Lower lobe of right lung (tissue), 2 donors: ENCODE measurements around the gene ANXA6. TPM values are rescaled to one million over a fixed set of nuclear protein-coding genes. Genes with fewer than 3 reads are reported as not detected.

Source experiments
- ATAC-seq, 2 donors: fragments of 200-7000 bp; cut with Tn5 transposase; one replicate each; pipeline ENCODE4 v1.9.1; 2020 to 2022; ENCODE audit warnings: mild to moderate bottlenecking in 2 of 2, moderate library complexity in 2 of 2
- DNase-seq: peaks from one replicate; pipeline ENCODE4 v3.0.0-alpha.2; 2020
- H3K27ac ChIP-seq: fragments of 200-600 bp; one replicate; pipeline ENCODE4 v1.8.0; 2022
- H3K27me3 ChIP-seq: fragments of 200-600 bp; one replicate; pipeline ENCODE4 v1.8.0; 2022; ENCODE audit warnings: low read depth
- H3K36me3 ChIP-seq: fragments of 200-600 bp; one replicate; pipeline ENCODE4 v1.8.0; 2022; ENCODE audit warnings: mild to moderate bottlenecking
- H3K4me1 ChIP-seq: fragments of 200-600 bp; one replicate; pipeline ENCODE4 v1.8.0; 2022
- H3K4me3 ChIP-seq: fragments of 200-600 bp; one replicate; pipeline ENCODE4 v1.8.0; 2022; ENCODE audit warnings: mild to moderate bottlenecking
- H3K9me3 ChIP-seq: fragments of 200-600 bp; one replicate; pipeline ENCODE4 v1.8.0; 2022
- intact Hi-C: fragments of 100-400 bp; cut with DNase I; formaldehyde crosslinking; loops from one replicate; pipeline ENCODE4 v1.11.0; 2022
- total RNA-seq: library from RNA; stranded (reverse); fragmentation: NEBNext Ultra II Directional; extraction: Animal tissue kit (Norgen Biotek cat#: 25700); gene quantifications from one replicate; pipeline ENCODE4 v1.2.1, GENCODE V29; 2021
- TF ChIP-seq, protein P1 (sequence below): fragments of 200-600 bp; IDR thresholded peaks from one replicate; pipeline ENCODE4 v1.8.0; 2022; ENCODE audit warnings: antibody characterized with exemption, mild to moderate bottlenecking
- donor health status: DM: no; HTN: yes; CAD: no; lungs with severe emphysema.

Gene ANXA6
- total RNA-seq, 1 donor from 2014 or later = 120 TPM

- no peaks in the 10 kb centered on the region for H3K9me3 ChIP-seq
- DNase-seq (no peak), ATAC-seq (no peak)
- H3K4me3 ChIP-seq = no peak overlapping the region
- H3K27ac ChIP-seq = no peak overlapping the region
- no peaks in the 10 kb centered on the region for H3K36me3 ChIP-seq
- no peaks in the 10 kb centered on the region for H3K27me3 ChIP-seq
- TF ChIP-seq, protein P1, sequence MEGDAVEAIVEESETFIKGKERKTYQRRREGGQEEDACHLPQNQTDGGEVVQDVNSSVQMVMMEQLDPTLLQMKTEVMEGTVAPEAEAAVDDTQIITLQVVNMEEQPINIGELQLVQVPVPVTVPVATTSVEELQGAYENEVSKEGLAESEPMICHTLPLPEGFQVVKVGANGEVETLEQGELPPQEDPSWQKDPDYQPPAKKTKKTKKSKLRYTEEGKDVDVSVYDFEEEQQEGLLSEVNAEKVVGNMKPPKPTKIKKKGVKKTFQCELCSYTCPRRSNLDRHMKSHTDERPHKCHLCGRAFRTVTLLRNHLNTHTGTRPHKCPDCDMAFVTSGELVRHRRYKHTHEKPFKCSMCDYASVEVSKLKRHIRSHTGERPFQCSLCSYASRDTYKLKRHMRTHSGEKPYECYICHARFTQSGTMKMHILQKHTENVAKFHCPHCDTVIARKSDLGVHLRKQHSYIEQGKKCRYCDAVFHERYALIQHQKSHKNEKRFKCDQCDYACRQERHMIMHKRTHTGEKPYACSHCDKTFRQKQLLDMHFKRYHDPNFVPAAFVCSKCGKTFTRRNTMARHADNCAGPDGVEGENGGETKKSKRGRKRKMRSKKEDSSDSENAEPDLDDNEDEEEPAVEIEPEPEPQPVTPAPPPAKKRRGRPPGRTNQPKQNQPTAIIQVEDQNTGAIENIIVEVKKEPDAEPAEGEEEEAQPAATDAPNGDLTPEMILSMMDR = no peak
- H3K4me1 ChIP-seq = peaks cover 12% of the 10 kb centered on the region
- intact Hi-C loops = no loop called here
Observed at GRCh38 chr5:151162776-151163175, 5.2 kb upstream of the ANXA6 start.

DNA sequence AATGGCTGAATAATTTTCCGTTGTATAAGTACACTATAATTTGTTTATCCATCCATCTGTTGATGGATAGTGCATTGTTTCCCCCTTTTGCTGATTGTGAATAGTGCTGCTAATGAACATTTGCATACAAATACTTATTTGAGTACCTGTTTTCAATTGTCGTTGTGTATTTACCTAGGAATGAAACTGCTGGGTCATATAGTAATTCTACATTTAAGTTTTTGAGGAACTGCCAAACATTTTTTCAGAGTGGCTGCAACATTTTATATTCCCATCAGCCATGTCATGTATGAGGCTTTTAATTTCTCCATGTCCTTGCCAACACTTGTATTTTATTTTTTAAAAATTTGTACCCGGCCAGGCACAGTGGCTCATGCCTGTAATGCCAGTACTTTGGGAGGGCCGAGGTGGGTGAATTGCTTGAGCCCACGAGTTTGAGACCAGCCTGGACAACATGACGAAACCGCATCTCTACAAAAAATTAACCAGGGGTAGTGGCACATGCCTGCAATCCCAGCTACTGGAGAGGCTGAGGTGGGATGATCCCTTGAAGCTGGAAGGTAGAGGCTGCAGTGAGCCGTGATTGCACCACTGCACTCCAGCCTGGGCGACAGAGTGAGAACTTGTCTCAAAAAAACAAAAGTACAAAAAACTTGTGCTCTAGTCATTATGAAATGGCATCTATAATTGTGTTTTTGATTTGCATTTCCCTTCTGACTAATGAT lies 2.2 kb upstream of the ANXA6 start:
- DNase-seq (no peak), ATAC-seq (no peak)
- Histone ChIP-seq H3K27ac (no peak overlapping the region), H3K27me3 (no peaks in the 10 kb centered on the region), H3K36me3 (no peaks in the 10 kb centered on the region), H3K4me3 (no peak overlapping the region), H3K9me3 (no peaks in the 10 kb centered on the region), H3K4me1 (peaks cover 29% of the 10 kb centered on the region)
- intact Hi-C loops = loop anchor here (5.0 kb wide), 1 partner anchor 38 kb away; no protein-coding TSS in a partner anchor
- TF ChIP-seq, protein P1 = no peak

DNA sequence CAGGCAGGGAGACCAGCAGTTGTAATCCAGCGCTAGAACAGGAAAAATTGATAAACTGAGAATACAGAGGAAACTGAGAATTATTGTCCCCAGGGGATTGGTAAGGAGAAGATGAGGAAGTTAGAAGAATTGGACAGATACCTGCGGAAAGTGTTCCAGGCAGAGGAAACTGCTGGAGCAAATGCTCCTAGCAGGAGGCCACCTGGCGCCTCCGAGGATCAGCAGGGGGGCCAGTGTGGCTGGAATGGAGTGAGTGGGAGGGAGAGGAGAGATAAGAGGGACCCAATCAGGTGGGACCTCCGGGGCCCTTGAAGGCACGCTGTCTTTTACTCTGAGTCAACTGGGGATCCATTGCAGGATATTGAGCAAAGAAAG lies 695 bp upstream of the ANXA6 start:
- peak overlapping the region; percentile 84 for H3K27ac ChIP-seq
- peak overlapping the region; percentile 63 for H3K4me3 ChIP-seq
- DNase-seq (no peak), ATAC-seq (peak in 1 of 2 donors; percentile 50)
- no peaks in the 10 kb centered on the region for H3K9me3 ChIP-seq
- intact Hi-C loops = loop anchor here (5.0 kb wide), 1 partner anchor 36 kb away; no protein-coding TSS in a partner anchor
- TF ChIP-seq, protein P1 = no peak
- H3K36me3 ChIP-seq = no peaks in the 10 kb centered on the region
- no peaks in the 10 kb centered on the region for H3K27me3 ChIP-seq
- H3K4me1 ChIP-seq = peaks cover 40% of the 10 kb centered on the region

DNA sequence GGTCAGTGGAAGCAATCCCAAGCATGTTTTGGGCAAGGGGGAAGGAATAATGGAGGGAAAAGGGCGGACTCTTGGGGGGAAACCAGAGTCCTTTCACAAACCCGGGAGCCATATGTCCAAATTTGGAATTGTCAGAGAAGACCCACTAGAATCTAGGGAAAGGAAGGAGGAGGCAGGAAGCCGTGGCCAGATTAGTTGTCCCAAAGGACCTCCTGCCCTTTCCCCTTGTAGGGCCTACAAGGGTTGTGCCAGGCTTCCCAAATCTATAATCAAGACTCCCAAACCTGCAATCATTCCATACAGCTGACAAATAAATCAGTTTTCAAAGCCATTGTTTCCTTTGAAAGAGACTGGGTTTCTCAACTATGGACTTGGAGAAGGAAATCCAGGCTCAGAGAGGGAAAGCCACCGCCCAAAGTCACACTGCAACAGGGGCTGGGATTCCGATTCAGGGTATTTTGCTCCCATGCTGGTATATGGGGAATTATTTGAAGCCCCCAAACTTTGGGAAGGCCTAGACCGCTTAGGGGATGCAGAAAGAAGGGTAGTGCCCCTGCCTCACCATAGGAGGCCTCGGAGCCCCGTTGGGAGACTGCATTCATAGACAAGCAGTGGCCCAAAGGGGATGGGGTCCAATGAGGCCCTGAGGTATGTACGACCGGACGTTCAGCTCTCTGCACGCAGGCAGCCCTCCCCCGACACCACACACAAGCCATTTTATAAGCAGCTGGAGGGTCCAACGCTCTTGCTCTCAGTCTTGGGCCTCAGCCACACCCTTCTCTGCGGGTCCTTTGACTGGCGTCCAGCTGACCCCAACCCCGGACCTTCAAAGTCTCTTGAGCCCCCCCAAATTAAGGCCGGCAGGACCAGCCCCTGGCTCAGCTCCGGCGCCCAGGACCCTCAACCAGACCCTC lies 815 bp downstream of the ANXA6 start:
- peak; percentile 45 to 51 for ATAC-seq
- no peaks in the 10 kb centered on the region for H3K9me3 ChIP-seq
- H3K27me3 ChIP-seq = no peaks in the 10 kb centered on the region
- no peak for DNase-seq
- peak overlapping the region; percentile 63 for H3K4me3 ChIP-seq
- TF ChIP-seq, protein P1 = no peak
- intact Hi-C loops = loop anchor here (5.0 kb wide), 1 partner anchor 34 kb away; no protein-coding TSS in a partner anchor
- peak overlapping the region; percentile 84 for H3K27ac ChIP-seq
- H3K4me1 ChIP-seq = peaks cover 49% of the 10 kb centered on the region
- H3K36me3 ChIP-seq = no peaks in the 10 kb centered on the region

DNA sequence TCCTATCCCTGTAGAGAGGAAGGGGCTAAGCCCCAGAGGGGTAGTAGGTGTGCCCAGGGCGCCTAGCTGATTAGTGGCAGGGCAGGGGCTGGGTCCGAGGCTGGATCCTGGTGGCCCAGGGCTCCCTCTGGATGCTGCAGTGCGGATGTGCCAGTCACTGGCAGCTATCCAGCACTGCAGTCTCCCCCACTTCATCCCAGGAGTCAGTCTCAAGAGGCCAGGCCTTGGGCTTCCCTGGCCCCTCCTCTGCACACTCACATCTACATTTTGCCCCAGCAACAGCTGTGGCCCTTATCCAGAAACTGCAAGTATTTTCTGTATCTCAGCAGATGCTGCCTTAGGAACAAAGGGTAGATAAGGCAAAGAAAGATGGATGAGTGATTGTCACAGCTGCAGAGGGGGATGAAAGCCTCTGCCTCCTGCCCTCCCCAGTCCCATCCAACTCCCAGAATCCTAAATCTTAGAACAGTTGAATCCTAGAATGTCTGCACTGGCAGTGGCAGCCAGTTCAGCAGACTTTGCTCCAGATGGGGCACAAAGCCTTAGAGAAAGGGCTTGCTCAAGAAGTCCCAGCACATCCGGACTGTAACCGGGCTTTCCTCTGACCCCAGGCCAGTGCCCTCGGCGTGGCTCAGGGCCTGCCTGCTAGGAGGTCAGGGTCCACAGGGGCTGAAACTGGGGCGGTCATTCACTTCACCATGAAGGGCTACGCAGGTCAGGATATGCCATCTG lies 1.6 kb downstream of the ANXA6 start:
- H3K27me3 ChIP-seq = no peaks in the 10 kb centered on the region
- H3K4me1 ChIP-seq = peaks cover 57% of the 10 kb centered on the region
- TF ChIP-seq, protein P1 = no peak
- H3K9me3 ChIP-seq = no peaks in the 10 kb centered on the region
- DNase-seq (no peak), ATAC-seq (no peak)
- peak overlapping the region; percentile 84 for H3K27ac ChIP-seq
- intact Hi-C loops = loop anchor here (5.0 kb wide), 1 partner anchor 34 kb away; no protein-coding TSS in a partner anchor
- H3K4me3 ChIP-seq = peak overlapping the region; percentile 63
- no peaks in the 10 kb centered on the region for H3K36me3 ChIP-seq
